RPMI7951 (cell line): Measurements from ENCODE around the gene CAMK1. TPM values are rescaled to one million over a fixed set of nuclear protein-coding genes. Genes with fewer than 3 reads are reported as not detected.
A peak's percentile ranks its signal among the peaks of the same experiment; 100 is the strongest.

Experiments
- DNase-seq: peaks from one replicate; pipeline ENCODE4 v3.0.0-alpha.2; 2012; ENCODE audit warnings: low read depth
- total RNA-seq: library from RNA; depleted of rRNA; stranded (reverse); fragments of >200 nt; shearing (Covaris generic); gene quantifications from 2 replicates; pipeline ENCODE4 v1.2.3, GENCODE V29; 2014

CAMK1 gene
- total RNA-seq, 1 experiment from 2014 or later = 40.4 TPM

GRCh38 chr3:9742560-9742959 is 27.2 kb downstream of the CAMK1 start:
- DNase-seq = no peak

- DNase-seq = no peak
Measured at GRCh38 chr3:9739181-9739580, 30.6 kb downstream of the CAMK1 start.

- DNase-seq = no peak
Measured at GRCh38 chr3:9736831-9737230, 32.9 kb downstream of the CAMK1 start.

GRCh38 chr3:9732740-9733115 is 37.0 kb downstream of the CAMK1 start:
- peak; percentile 59 for DNase-seq

- no peak for DNase-seq
Measured at GRCh38 chr3:9732080-9732739, 37.5 kb downstream of the CAMK1 start.

GRCh38 chr3:9731206-9732079 is 38.3 kb downstream of the CAMK1 start, which contains the start of gene BRPF1:
TSS of gene BRPF1 (plus strand) at chr3:9731735. CDS start at chr3:9734141, 2,406 bp downstream.
- DNase-seq = peak; percentile 99

GRCh38 chr3:9730657-9731205 is 39.0 kb downstream of the CAMK1 start:
- no peak for DNase-seq

GRCh38 chr3:9729419-9729818 is 40.3 kb downstream of the CAMK1 start:
- DNase-seq = no peak

- DNase-seq = no peak
Measured at GRCh38 chr3:9727743-9728142, 42.0 kb downstream of the CAMK1 start.

- DNase-seq = peak; percentile 49
Measured at GRCh38 chr3:9727041-9727595, 42.6 kb downstream of the CAMK1 start.

- DNase-seq = no peak
Measured at GRCh38 chr3:9725775-9726515, 43.8 kb downstream of the CAMK1 start.

- no peak for DNase-seq
Measured at GRCh38 chr3:9721700-9722060, 48.1 kb downstream of the CAMK1 start.

- DNase-seq = no peak
Measured at GRCh38 chr3:9721015-9721699, 48.6 kb downstream of the CAMK1 start.

- no peak for DNase-seq
Measured at GRCh38 chr3:9718118-9718517, 51.6 kb downstream of the CAMK1 start.

- no peak for DNase-seq
Measured at GRCh38 chr3:9717563-9717962, 52.2 kb downstream of the CAMK1 start.

- DNase-seq = no peak
Measured at GRCh38 chr3:9716801-9717555, 52.8 kb downstream of the CAMK1 start.

GRCh38 chr3:9715764-9716437 is 53.8 kb downstream of the CAMK1 start:
- peak; percentile 90 for DNase-seq

GRCh38 chr3:9715136-9715535 is 54.6 kb downstream of the CAMK1 start:
- DNase-seq = no peak

- DNase-seq = no peak
Measured at GRCh38 chr3:9713142-9713541, 56.6 kb downstream of the CAMK1 start.

- DNase-seq = no peak
Measured at GRCh38 chr3:9712415-9712814, 57.3 kb downstream of the CAMK1 start.
